ENCODE data around the gene CDK11B.
A peak's percentile ranks its signal among the peaks of the same experiment; 100 is the strongest.
"Not testable (repeated sequence)": the region's sequence is repeated elsewhere in the genome, so short reads cannot be mapped to it uniquely, and the experiment has no call there.

The CDK11B gene

GRCh38 chr1:1597275-1597930 is 61.4 kb downstream of the CDK11B start:
- DNase-seq: peak; percentile 32

- DNase-seq: no peak
Measured at GRCh38 chr1:1596493-1597274, 62.1 kb downstream of the CDK11B start.

- DNase-seq: not testable (repeated sequence)
Measured at GRCh38 chr1:1595341-1595740, 63.5 kb downstream of the CDK11B start.

GRCh38 chr1:1594602-1595260 is 64.1 kb downstream of the CDK11B start:
- DNase-seq: no peak

GRCh38 chr1:1593834-1594601 is 64.8 kb downstream of the CDK11B start:
- DNase-seq: no peak

GRCh38 chr1:1591452-1591851 is 67.4 kb downstream of the CDK11B start:
- DNase-seq: no peak
